ENCODE results near the gene TNNI3K.

TNNI3K gene

GRCh38 chr1:74523873-74524480 lies 288.8 kb downstream of the TNNI3K start:
- Histone ChIP-seq H3K36me3 (ENCODE audit: control insufficient read depth, insufficient read depth, low read length) (no peaks in the 10 kb centered on the region), H3K27ac (ENCODE audit: low read depth, low read length) (peak overlapping the region; percentile 38), H3K4me3 (ENCODE audit: low read depth, low read length) (no peak overlapping the region), H3K9me3 (ENCODE audit: control insufficient read depth, insufficient read depth, low read length) (no peaks in the 10 kb centered on the region), H3K4me1 (ENCODE audit: control insufficient read depth, insufficient read depth, low read length) (peaks cover 46% of the 10 kb centered on the region), H3K27me3 (ENCODE audit: control insufficient read depth, insufficient read depth, low read length) (no peaks in the 10 kb centered on the region), H3K9ac (ENCODE audit: low read depth, low read length) (no peak overlapping the region)

DNA sequence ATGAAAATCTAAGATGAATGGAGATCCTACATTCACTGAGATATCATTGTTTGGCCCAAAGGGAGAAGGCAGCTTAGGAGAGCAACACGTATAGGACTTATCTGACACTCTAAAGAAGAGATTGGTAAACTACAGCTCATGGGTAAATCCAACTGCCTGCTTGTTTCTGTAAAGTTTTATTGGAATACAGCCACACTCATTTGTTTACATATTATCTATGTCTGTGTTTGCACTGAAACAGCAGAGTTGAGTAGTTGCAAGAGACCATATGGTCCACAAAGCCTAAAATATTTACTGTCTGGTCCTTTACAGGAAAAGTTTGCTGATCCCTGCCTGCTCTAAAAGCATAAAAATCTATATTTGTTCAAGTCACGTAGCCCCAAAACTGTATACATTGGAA lies 291.5 kb downstream of the TNNI3K start:
- no peaks in the 10 kb centered on the region for H3K36me3 ChIP-seq (ENCODE audit: control insufficient read depth, insufficient read depth, low read length)
- H3K4me1 ChIP-seq (ENCODE audit: control insufficient read depth, insufficient read depth, low read length), result peaks cover 40% of the 10 kb centered on the region
- H3K27ac ChIP-seq (ENCODE audit: low read depth, low read length), result no peak overlapping the region
- no peaks in the 10 kb centered on the region for H3K9me3 ChIP-seq (ENCODE audit: control insufficient read depth, insufficient read depth, low read length)
- no peak overlapping the region for H3K9ac ChIP-seq (ENCODE audit: low read depth, low read length)
- H3K27me3 ChIP-seq (ENCODE audit: control insufficient read depth, insufficient read depth, low read length), result no peaks in the 10 kb centered on the region
- H3K4me3 ChIP-seq (ENCODE audit: low read depth, low read length), result no peak overlapping the region

DNA sequence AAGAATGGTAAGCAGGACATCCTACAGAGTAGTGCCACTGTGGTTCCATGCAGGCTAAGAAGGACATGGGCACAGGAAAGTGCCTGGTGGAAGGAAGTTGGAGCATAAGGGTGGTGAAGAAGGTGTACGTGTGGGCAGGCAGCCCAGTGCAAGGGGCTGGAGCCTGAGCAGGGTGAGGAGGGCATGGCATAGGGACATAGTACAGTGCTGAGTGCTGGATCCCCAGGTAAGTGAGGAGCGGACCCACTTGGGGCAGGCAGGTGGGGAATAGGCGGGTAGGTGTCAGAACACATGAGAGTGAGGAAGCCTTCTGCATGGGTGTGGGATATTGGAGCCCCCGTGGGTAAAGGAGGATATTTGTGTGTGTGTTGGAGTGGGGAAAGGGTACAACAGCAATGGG lies 292.9 kb downstream of the TNNI3K start:
- Histone ChIP-seq H3K36me3 (ENCODE audit: control insufficient read depth, insufficient read depth, low read length) (no peaks in the 10 kb centered on the region), H3K4me1 (ENCODE audit: control insufficient read depth, insufficient read depth, low read length) (peaks cover 26% of the 10 kb centered on the region), H3K27me3 (ENCODE audit: control insufficient read depth, insufficient read depth, low read length) (no peaks in the 10 kb centered on the region), H3K9me3 (ENCODE audit: control insufficient read depth, insufficient read depth, low read length) (no peaks in the 10 kb centered on the region), H3K27ac (ENCODE audit: low read depth, low read length) (no peak overlapping the region), H3K9ac (ENCODE audit: low read depth, low read length) (no peak overlapping the region), H3K4me3 (ENCODE audit: low read depth, low read length) (no peak overlapping the region)

DNA sequence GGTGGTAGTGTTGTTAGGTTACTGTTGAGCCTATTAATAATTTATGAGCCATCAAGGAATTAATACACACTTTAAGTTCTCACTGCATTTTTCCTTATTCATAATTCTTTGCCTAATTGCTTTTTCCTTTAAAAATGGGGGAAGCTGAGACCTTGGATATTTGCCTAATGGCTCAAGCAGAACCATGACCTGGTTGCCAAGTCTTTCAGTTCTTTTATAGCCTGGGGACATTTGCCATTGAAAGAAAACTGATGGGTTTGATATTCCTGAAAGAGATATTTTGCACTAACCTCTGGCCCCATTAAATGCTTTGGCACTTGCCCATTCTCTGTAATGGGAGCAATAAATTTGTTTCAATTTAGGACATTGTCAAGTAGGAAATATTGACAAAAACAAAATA lies 295.7 kb downstream of the TNNI3K start:
- Histone ChIP-seq H3K9ac (ENCODE audit: low read depth, low read length) (no peak overlapping the region), H3K9me3 (ENCODE audit: control insufficient read depth, insufficient read depth, low read length) (no peaks in the 10 kb centered on the region), H3K27me3 (ENCODE audit: control insufficient read depth, insufficient read depth, low read length) (no peaks in the 10 kb centered on the region), H3K4me1 (ENCODE audit: control insufficient read depth, insufficient read depth, low read length) (0 out of 2 replicates have a peak, but pooled peaks cover 3% of the 10 kb centered on the region), H3K27ac (ENCODE audit: low read depth, low read length) (no peak overlapping the region), H3K36me3 (ENCODE audit: control insufficient read depth, insufficient read depth, low read length) (no peaks in the 10 kb centered on the region), H3K4me3 (ENCODE audit: low read depth, low read length) (no peak overlapping the region)

DNA sequence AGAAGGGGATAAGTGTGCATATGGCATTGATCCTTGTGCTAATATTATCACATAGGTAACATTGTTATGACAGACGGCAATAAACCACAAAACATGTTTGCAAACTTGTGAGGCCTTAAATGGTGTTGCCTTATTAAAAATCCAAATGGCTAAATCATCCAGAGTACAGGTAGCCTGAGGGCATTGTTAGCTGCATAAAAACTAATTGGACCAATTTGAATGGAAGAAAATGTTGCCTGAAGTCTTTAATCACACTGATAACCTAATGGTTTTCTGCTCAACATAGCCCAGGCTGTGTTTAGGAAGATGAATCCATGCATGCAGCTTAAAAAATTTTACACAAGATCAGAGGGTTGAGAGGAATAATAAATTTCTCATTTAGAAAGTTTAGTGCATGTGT lies 296.6 kb downstream of the TNNI3K start:
- H3K27me3 ChIP-seq (ENCODE audit: control insufficient read depth, insufficient read depth, low read length), result no peaks in the 10 kb centered on the region
- H3K36me3 ChIP-seq (ENCODE audit: control insufficient read depth, insufficient read depth, low read length), result no peaks in the 10 kb centered on the region
- H3K4me1 ChIP-seq (ENCODE audit: control insufficient read depth, insufficient read depth, low read length), result 0 out of 2 replicates have a peak, but pooled peaks cover 3% of the 10 kb centered on the region
- H3K27ac ChIP-seq (ENCODE audit: low read depth, low read length), result no peak overlapping the region
- H3K4me3 ChIP-seq (ENCODE audit: low read depth, low read length), result no peak overlapping the region
- no peak overlapping the region for H3K9ac ChIP-seq (ENCODE audit: low read depth, low read length)
- H3K9me3 ChIP-seq (ENCODE audit: control insufficient read depth, insufficient read depth, low read length), result no peaks in the 10 kb centered on the region

DNA sequence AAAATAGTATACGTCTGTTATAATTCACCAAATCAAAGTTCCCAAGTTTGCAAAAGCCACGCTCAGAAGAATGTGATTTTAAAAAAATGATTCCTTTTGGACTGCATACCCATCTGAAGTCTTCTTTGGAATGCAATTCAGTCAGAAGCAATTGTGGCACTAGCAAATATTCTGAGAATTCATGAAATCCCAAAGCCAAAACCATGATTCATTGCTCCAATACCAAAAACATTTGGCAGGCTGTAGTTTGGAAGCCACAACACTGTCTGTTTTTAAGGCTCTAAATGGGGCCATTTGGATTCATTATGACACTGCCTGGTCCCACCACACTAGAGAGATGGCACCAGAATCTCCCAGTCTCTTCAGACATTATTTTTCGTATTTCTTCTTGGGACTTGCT lies 299.1 kb downstream of the TNNI3K start:
- no peak overlapping the region for H3K27ac ChIP-seq (ENCODE audit: low read depth, low read length)
- H3K27me3 ChIP-seq (ENCODE audit: control insufficient read depth, insufficient read depth, low read length), result no peaks in the 10 kb centered on the region

DNA sequence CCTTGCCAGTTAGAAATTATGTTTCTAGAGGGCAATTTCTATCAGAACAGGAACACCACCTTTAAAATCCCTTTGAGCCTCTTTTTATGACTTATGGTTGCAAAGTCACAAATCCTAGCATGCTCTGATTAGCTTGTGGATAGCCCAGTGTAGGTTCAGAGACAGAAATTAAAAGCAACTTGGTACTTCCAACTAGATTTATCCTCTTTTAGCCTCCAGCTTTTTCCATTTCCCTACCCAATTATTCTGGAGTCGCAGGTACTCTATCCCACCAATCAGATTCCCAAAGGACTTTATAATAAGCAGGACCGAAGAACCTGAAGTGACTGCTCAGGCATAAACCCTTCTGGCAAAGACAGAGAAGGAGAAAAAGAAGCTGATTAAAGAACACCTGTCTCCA lies 310.6 kb downstream of the TNNI3K start:
- Histone ChIP-seq H3K27ac (ENCODE audit: low read depth, low read length) (no peak overlapping the region), H3K9me3 (ENCODE audit: control insufficient read depth, insufficient read depth, low read length) (no peaks in the 10 kb centered on the region), H3K27me3 (ENCODE audit: control insufficient read depth, insufficient read depth, low read length) (no peaks in the 10 kb centered on the region), H3K4me1 (ENCODE audit: control insufficient read depth, insufficient read depth, low read length) (no peaks in the 10 kb centered on the region), H3K9ac (ENCODE audit: low read depth, low read length) (no peak overlapping the region), H3K4me3 (ENCODE audit: low read depth, low read length) (no peak overlapping the region), H3K36me3 (ENCODE audit: control insufficient read depth, insufficient read depth, low read length) (no peaks in the 10 kb centered on the region)

More for the DNA sequence above, 299.1 kb downstream of the TNNI3K start:
- Histone ChIP-seq H3K36me3 (ENCODE audit: control insufficient read depth, insufficient read depth, low read length) (no peaks in the 10 kb centered on the region), H3K4me3 (ENCODE audit: low read depth, low read length) (no peak overlapping the region), H3K9me3 (ENCODE audit: control insufficient read depth, insufficient read depth, low read length) (no peaks in the 10 kb centered on the region), H3K9ac (ENCODE audit: low read depth, low read length) (no peak overlapping the region), H3K4me1 (ENCODE audit: control insufficient read depth, insufficient read depth, low read length) (no peaks in the 10 kb centered on the region)

- Histone ChIP-seq H3K27me3 (ENCODE audit: control insufficient read depth, insufficient read depth, low read length) (no peaks in the 10 kb centered on the region), H3K9me3 (ENCODE audit: control insufficient read depth, insufficient read depth, low read length) (no peaks in the 10 kb centered on the region), H3K4me1 (ENCODE audit: control insufficient read depth, insufficient read depth, low read length) (no peaks in the 10 kb centered on the region), H3K27ac (ENCODE audit: low read depth, low read length) (no peak overlapping the region), H3K4me3 (ENCODE audit: low read depth, low read length) (no peak overlapping the region), H3K9ac (ENCODE audit: low read depth, low read length) (no peak overlapping the region), H3K36me3 (ENCODE audit: control insufficient read depth, insufficient read depth, low read length) (no peaks in the 10 kb centered on the region)
Observed at GRCh38 chr1:74548961-74549750, 314.0 kb downstream of the TNNI3K start.

DNA sequence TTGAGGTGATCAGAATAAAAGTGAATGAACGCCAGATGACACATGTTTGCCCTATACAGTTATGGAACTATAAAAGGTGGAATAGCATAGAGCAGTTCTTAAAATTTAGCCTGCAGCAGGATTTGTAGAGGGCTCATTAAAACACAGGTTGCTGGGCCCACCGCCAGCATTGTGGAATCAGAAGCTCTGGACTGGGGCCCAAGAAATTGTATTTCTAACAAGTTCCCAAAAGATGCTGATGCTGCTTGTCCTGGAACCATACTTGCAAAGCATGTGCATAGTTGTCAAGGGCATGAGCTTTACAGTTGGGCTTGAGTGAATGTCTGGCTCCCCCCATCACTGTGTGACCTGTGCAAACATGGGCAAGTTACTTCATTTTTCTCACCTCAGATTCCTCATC lies 314.7 kb downstream of the TNNI3K start:
- Histone ChIP-seq H3K27ac (ENCODE audit: low read depth, low read length) (no peak overlapping the region), H3K4me3 (ENCODE audit: low read depth, low read length) (no peak overlapping the region), H3K36me3 (ENCODE audit: control insufficient read depth, insufficient read depth, low read length) (no peaks in the 10 kb centered on the region), H3K27me3 (ENCODE audit: control insufficient read depth, insufficient read depth, low read length) (no peaks in the 10 kb centered on the region), H3K4me1 (ENCODE audit: control insufficient read depth, insufficient read depth, low read length) (no peaks in the 10 kb centered on the region), H3K9ac (ENCODE audit: low read depth, low read length) (no peak overlapping the region), H3K9me3 (ENCODE audit: control insufficient read depth, insufficient read depth, low read length) (no peaks in the 10 kb centered on the region)

DNA sequence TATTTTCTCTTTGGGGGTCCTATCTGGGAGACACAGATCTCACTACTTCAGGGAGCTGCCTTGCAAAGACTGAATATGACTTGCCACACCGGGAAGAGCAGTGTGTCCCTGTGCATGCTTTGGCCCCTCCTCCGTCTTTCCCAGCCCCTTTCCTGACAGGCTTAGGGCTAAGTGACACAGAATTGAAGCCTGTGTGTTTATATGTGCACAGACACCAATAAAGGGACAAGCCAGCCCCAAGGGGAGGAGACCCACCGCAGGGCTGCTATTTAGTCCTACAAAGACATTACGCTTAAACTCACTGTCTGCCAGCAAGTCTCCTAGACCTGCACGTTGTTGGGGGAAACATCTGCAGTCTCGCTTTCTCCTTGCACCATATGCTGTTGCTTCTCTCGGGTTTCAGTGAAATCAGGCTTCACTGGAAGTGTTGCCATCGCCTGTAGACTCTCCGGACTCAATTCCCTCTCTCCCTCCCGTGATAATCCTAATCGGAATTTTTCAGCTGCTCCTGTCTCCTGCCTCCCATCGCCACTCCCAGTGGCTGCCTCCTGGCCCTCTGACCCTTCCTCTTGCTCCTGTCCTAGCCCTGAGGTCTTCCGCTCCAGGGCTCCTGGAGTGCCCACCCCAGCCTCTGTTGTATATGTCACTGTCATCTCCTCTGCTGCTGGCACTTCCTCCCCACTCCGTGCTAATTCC lies 335.8 kb downstream of the TNNI3K start:
- H3K4me1 ChIP-seq (ENCODE audit: control insufficient read depth, insufficient read depth, low read length), result peaks cover 5% of the 10 kb centered on the region; the same call in 1 of the 2 replicates
- no peak overlapping the region for H3K9ac ChIP-seq (ENCODE audit: low read depth, low read length)
- H3K27me3 ChIP-seq (ENCODE audit: control insufficient read depth, insufficient read depth, low read length), result no peaks in the 10 kb centered on the region
- no peak overlapping the region for H3K27ac ChIP-seq (ENCODE audit: low read depth, low read length)
- H3K36me3 ChIP-seq (ENCODE audit: control insufficient read depth, insufficient read depth, low read length), result no peaks in the 10 kb centered on the region
- H3K4me3 ChIP-seq (ENCODE audit: low read depth, low read length), result no peak overlapping the region
- H3K9me3 ChIP-seq (ENCODE audit: control insufficient read depth, insufficient read depth, low read length), result no peaks in the 10 kb centered on the region

DNA sequence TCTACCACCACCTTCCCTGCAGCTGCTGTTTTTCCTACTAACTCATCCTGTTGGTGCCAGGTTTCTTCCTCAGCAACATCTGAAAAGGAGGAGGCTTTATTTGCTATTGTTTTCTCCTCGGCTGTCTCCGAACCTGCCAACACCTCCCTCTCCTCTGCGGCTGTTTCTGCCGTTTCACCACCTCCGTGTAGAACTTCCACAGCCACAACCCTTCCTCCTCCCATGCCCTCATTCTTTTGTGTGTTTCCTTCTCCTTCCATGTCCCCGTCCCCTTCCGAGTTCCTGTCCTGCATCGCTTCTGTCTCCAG lies 336.3 kb downstream of the TNNI3K start:
- no peak overlapping the region for H3K9ac ChIP-seq (ENCODE audit: low read depth, low read length)
- peaks cover 5% of the 10 kb centered on the region; the same call in 1 of the 2 replicates for H3K4me1 ChIP-seq (ENCODE audit: control insufficient read depth, insufficient read depth, low read length)
- no peak overlapping the region for H3K4me3 ChIP-seq (ENCODE audit: low read depth, low read length)
- H3K36me3 ChIP-seq (ENCODE audit: control insufficient read depth, insufficient read depth, low read length), result no peaks in the 10 kb centered on the region
- H3K9me3 ChIP-seq (ENCODE audit: control insufficient read depth, insufficient read depth, low read length), result no peaks in the 10 kb centered on the region
- no peak overlapping the region for H3K27ac ChIP-seq (ENCODE audit: low read depth, low read length)
- no peaks in the 10 kb centered on the region for H3K27me3 ChIP-seq (ENCODE audit: control insufficient read depth, insufficient read depth, low read length)
